ENCODE results near the gene RSPH1. TPM values are rescaled to one million over a fixed set of nuclear protein-coding genes. Genes with fewer than 3 reads are reported as not detected.
A peak's percentile ranks its signal among the peaks of the same experiment; 100 is the strongest.

RSPH1 gene
- total RNA-seq, 1 donor from 2014 or later = 0.24 TPM

- ATAC-seq = no peak
These were observed 51.9 kb downstream of the RSPH1 start for GRCh38 chr21:42443876-42444744.

- no peak for ATAC-seq
These were observed 52.7 kb downstream of the RSPH1 start for GRCh38 chr21:42443181-42443785.

GRCh38 chr21:42441963-42442362 is 54.1 kb downstream of the RSPH1 start:
- no peak for ATAC-seq

GRCh38 chr21:42440187-42440792 is 55.7 kb downstream of the RSPH1 start:
- no peak for ATAC-seq

- ATAC-seq = no peak
These were observed 56.5 kb downstream of the RSPH1 start for GRCh38 chr21:42439284-42440186.

GRCh38 chr21:42438316-42439205 is 57.5 kb downstream of the RSPH1 start:
- no peak for ATAC-seq

- no peak for ATAC-seq
These were observed 58.2 kb downstream of the RSPH1 start for GRCh38 chr21:42437786-42438185.

- ATAC-seq = no peak
These were observed 59.1 kb downstream of the RSPH1 start for GRCh38 chr21:42436914-42437313.

GRCh38 chr21:42435833-42436232 is 60.2 kb downstream of the RSPH1 start:
- no peak for ATAC-seq

GRCh38 chr21:42435401-42435800 is 60.6 kb downstream of the RSPH1 start:
- no peak for ATAC-seq

- ATAC-seq = no peak
These were observed 61.1 kb downstream of the RSPH1 start for GRCh38 chr21:42434884-42435283.

- ATAC-seq = peak; percentile 87
These were observed 62.0 kb downstream of the RSPH1 start for GRCh38 chr21:42433946-42434551.

- no peak for ATAC-seq
These were observed 63.3 kb downstream of the RSPH1 start for GRCh38 chr21:42432695-42433094.

GRCh38 chr21:42431196-42431595 is 64.8 kb downstream of the RSPH1 start:
- ATAC-seq = no peak

- ATAC-seq = no peak
These were observed 65.5 kb downstream of the RSPH1 start for GRCh38 chr21:42430521-42430920.

- no peak for ATAC-seq
These were observed 66.2 kb downstream of the RSPH1 start for GRCh38 chr21:42429856-42430255.

GRCh38 chr21:42429021-42429420 is 67.0 kb downstream of the RSPH1 start:
- ATAC-seq = no peak

GRCh38 chr21:42427809-42428419 is 68.1 kb downstream of the RSPH1 start:
- no peak for ATAC-seq

GRCh38 chr21:42426876-42427480 is 69.0 kb downstream of the RSPH1 start:
- ATAC-seq = no peak

GRCh38 chr21:42426424-42426823 is 69.6 kb downstream of the RSPH1 start:
- no peak for ATAC-seq

Data from esophagus mucosa (tissue), 1 donor.